DND-41 (cell line): Measurements from ENCODE around the gene MGA.

Experiments
- EZH2 ChIP-seq: IDR thresholded peaks from 3 replicates; pipeline ENCODE4 v1.6.1; 2012; ENCODE audit warnings: borderline replicate concordance, low read depth, mild to moderate bottlenecking, moderate library complexity, low read length, inconsistent platforms; ENCODE audit not compliant: severe bottlenecking
- TF ChIP-seq, protein P1 (sequence below): IDR thresholded peaks from 2 replicates; pipeline ENCODE4 v1.5.1; 2012; ENCODE audit warnings: borderline replicate concordance, low read length, moderate library complexity, mild to moderate bottlenecking; ENCODE audit not compliant: poor library complexity, severe bottlenecking; ENCODE audit errors: extremely low read depth

DNA sequence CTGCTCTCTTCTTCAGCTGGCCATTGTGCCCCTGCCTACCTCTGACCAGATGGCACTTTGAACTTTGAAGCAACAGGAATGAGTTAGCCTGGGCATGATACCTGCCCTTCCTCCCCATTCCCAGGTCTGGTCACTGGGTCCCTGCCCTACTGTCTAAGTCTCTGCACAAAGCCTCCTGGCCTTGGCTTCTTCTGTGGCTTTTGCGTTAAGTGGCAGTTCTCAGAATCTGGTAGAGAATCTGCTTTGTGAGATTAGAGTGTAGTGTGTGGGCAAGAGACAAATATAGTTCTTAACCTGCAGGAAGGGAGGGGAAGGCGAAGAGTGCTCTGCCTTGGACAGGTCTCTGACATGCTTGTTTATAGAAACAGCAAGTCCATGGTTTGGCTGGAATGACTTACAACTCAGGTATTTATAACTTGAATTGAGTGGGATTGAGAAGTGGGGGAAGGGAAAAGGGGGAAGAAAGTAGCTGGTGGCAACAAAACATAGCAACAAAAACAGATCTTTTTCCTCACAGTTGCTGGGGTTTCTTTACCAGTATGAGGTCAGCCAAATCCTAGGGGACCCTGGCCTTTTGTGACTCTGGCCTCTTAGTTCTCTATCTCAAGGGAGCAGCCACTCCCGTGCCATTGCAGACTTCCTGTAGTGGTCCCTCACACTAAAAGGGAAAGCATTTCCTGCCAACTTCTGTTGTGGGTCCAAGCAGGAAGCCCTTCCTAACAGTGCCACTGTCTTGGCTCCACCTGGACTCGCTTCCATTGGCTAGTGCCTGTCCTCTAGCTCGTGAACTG is 130.7 kb downstream of the MGA start:
- TF ChIP-seq, protein P1, sequence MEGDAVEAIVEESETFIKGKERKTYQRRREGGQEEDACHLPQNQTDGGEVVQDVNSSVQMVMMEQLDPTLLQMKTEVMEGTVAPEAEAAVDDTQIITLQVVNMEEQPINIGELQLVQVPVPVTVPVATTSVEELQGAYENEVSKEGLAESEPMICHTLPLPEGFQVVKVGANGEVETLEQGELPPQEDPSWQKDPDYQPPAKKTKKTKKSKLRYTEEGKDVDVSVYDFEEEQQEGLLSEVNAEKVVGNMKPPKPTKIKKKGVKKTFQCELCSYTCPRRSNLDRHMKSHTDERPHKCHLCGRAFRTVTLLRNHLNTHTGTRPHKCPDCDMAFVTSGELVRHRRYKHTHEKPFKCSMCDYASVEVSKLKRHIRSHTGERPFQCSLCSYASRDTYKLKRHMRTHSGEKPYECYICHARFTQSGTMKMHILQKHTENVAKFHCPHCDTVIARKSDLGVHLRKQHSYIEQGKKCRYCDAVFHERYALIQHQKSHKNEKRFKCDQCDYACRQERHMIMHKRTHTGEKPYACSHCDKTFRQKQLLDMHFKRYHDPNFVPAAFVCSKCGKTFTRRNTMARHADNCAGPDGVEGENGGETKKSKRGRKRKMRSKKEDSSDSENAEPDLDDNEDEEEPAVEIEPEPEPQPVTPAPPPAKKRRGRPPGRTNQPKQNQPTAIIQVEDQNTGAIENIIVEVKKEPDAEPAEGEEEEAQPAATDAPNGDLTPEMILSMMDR, result no peak
- no peak for TF ChIP-seq EZH2
